Right atrium auricular region (tissue), 2 donors: ENCODE data around the gene KRT9. TPM values are rescaled to one million over a fixed set of nuclear protein-coding genes. Genes with fewer than 3 reads are reported as not detected.

Source experiments
- DNase-seq: peaks from one replicate; pipeline ENCODE4 v3.0.0-alpha.2; 2019; ENCODE audit warnings: low spot score
- H3K27ac ChIP-seq, 2 donors: fragments of 200-600 bp; sonication (generic); 1 replicate in 1 of 2; 2 replicates in 1 of 2; pipeline ENCODE4 v1.5.1; 2016 to 2019
- H3K27me3 ChIP-seq, 2 donors: fragments of 200-600 bp; sonication (generic); one replicate each; pipeline versions ENCODE4 v1.5.1 to v1.6.0; 2017 to 2019
- H3K36me3 ChIP-seq: fragments of 200-600 bp; sonication (generic); one replicate; pipeline ENCODE4 v1.5.1; 2016
- H3K4me1 ChIP-seq, 2 donors: fragments of 200-600 bp; sonication (generic); one replicate each; pipeline versions ENCODE4 v1.5.1 to v1.6.0; 2017 to 2019
- H3K4me3 ChIP-seq, 2 donors: fragments of 200-600 bp; sonication (generic); 1 replicate in 1 of 2; 2 replicates in 1 of 2; pipeline ENCODE4 v1.5.1; 2017 to 2019; ENCODE audit warnings: mild to moderate bottlenecking in 1 of 2, moderate library complexity in 1 of 2
- H3K9me3 ChIP-seq, 2 donors: fragments of 200-600 bp; sonication (generic); one replicate each; pipeline ENCODE4 v1.5.1; 2019
- total RNA-seq, 2 donors: library from RNA; depleted of rRNA; stranded (reverse); fragments of >200 nt; gene quantifications; one replicate each; pipeline ENCODE4 v1.1.0, GENCODE V29; 2016
- TF ChIP-seq, protein P1 (sequence below), 2 donors: fragments of 200-600 bp; sonication (generic); IDR thresholded peaks; one replicate each; pipeline ENCODE4 v1.5.1; 2019; ENCODE audit warnings: antibody characterized with exemption in 2 of 2

Gene KRT9
- total RNA-seq, 2 donors from 2014 or later = not detected

DNA sequence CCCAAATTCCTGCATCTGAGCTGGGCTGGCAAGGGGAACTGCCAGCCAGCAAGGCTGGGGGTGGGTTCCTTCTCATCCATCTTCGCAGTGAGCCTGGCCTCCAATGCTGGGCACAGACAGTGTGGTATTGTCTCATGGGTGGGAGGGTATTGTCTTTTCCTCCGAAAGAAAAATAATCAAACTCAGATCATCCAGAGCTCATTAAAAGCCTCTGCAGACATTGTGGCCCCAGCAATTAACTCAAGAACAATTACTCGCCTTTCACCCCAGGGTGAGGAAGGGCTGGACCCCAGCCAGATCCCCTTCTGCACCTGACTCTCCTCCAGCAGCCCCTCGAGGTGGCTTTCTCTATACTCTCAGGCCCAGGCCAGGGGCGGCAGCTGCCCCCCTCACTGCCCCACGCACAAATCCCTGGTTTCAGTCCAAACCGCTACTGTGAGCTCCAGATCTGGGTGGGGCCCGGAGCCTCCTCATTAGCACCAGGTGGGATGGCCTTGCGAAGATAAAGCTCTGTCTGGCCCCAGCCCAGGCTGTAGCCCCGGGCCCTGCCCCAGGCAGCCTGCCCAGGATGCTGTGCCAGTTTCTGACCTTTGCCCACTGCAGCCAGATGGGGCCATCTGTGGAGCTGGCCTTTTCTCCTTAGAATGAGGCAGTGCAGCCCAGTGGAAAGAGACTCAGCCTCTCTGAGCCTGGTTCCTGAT lies 50.9 kb downstream of the KRT9 start:
- H3K4me3 ChIP-seq = no peak overlapping the region
- no peak overlapping the region for H3K27ac ChIP-seq
- DNase-seq = no peak
- H3K36me3 ChIP-seq = no peaks in the 10 kb centered on the region
- no peaks in the 10 kb centered on the region for H3K27me3 ChIP-seq
- TF ChIP-seq, protein P1, sequence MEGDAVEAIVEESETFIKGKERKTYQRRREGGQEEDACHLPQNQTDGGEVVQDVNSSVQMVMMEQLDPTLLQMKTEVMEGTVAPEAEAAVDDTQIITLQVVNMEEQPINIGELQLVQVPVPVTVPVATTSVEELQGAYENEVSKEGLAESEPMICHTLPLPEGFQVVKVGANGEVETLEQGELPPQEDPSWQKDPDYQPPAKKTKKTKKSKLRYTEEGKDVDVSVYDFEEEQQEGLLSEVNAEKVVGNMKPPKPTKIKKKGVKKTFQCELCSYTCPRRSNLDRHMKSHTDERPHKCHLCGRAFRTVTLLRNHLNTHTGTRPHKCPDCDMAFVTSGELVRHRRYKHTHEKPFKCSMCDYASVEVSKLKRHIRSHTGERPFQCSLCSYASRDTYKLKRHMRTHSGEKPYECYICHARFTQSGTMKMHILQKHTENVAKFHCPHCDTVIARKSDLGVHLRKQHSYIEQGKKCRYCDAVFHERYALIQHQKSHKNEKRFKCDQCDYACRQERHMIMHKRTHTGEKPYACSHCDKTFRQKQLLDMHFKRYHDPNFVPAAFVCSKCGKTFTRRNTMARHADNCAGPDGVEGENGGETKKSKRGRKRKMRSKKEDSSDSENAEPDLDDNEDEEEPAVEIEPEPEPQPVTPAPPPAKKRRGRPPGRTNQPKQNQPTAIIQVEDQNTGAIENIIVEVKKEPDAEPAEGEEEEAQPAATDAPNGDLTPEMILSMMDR (IDR thresholded peaks at IDR 0.05) = no peak
- H3K4me1 ChIP-seq = no peaks in the 10 kb centered on the region
- no peaks in the 10 kb centered on the region for H3K9me3 ChIP-seq

DNA sequence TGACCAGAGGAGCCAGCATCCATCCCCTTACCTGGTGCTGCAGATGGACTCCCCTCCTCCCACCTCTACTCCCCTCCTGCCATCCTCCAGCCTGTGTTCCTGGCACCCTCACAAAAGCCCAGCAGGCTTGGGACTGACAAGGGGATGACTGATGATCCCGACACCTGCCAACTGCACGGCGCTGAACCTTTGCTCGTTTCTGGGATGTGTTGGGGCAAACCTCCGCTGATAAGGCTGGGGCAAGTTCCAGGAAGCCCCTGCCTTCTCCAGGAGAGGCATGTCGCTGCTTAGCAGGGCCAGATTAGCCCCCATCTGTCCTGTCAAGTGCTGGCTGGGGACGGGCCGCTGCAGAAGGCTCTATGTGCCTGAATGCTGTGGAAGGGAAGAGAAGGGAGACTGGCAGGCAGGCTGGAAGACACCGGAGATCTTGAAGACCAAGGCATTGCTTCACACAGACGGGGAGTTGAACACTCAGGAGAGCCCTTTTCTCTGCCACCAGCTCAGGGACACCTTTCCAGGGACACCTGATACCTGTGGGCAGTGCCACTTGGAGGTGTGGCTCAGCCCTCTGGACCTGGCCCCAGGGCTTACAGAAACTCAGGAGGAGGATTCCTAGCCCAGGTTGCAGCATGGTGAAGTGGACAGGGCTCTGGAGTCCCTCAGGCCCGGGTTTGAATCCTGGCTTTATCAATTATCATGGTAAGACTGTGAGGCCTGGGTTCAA lies 52.2 kb downstream of the KRT9 start:
- Histone ChIP-seq H3K4me1 (no peaks in the 10 kb centered on the region), H3K27me3 (no peaks in the 10 kb centered on the region), H3K9me3 (no peaks in the 10 kb centered on the region), H3K4me3 (no peak overlapping the region), H3K27ac (no peak overlapping the region), H3K36me3 (no peaks in the 10 kb centered on the region)
- no peak for DNase-seq
- TF ChIP-seq, protein P1 (IDR thresholded peaks at IDR 0.05) = no peak

DNA sequence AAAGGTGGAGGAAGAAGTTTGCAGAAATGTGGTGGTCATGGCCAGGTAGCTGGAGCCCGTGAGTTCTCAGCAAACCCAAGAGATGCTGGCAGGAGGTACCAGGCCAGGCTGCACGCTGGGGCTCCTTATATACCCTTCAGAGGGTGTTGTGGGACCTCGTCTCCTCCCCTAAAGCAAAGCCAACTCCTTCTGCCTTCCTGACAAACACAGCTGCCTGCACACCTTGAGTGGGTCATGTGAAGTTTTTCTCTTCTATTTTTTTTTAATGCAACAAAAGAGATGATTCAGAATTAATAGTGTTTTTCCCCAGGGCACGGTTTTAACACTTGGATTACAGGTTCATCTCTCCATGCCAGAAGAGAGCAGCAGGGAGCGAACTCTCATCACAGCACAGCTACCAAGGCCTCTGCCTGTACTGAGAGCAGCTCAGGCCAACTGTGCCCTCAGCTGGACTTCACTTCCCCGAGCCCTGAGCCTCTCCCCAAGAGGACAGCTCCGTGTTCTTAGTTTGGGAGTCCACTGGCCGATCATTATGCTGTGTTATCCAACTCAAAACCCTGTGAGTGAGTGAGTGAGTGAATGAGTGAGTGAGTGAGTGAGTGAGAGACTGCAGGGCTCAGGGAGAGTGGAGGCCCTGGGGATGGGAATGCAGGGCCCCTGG lies 52.9 kb downstream of the KRT9 start, which contains the start of gene KRT15:
Gene KRT15, minus strand, starts transcription at position 102 of the 661 bp plus-strand sequence. Its CDS starts 63 bp downstream, at position 39.
- H3K36me3 ChIP-seq = no peaks in the 10 kb centered on the region
- H3K27ac ChIP-seq = no peak within 1 kb of the TSS
- H3K27me3 ChIP-seq = no peaks in the 10 kb centered on the region
- TF ChIP-seq, protein P1 (IDR thresholded peaks at IDR 0.05) = no peak
- no peak for DNase-seq
- no peak within 1 kb of the TSS for H3K4me3 ChIP-seq
- H3K9me3 ChIP-seq = no peaks in the 10 kb centered on the region
- H3K4me1 ChIP-seq = no peaks in the 10 kb centered on the region

DNA sequence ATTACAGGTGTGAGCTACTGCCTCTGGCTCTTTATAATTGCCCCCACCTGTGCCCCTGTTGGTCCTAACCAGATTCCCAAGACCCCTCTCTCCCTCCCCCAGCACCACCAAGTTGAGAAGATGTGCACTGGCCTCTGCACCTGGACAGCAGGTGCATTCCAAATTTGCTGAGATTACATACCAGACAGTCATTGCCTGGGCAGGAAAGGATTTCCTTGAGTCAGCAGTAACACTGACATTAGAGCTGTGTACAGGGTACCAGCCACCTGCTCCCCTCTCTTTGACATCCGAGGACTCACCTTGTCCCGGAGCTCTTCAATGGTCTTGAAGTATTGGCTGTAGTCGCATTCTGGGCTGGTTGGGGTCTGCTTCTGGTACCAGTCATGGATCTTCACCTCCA lies 53.8 kb downstream of the KRT9 start:
- Histone ChIP-seq H3K4me1 (no peaks in the 10 kb centered on the region), H3K9me3 (no peaks in the 10 kb centered on the region), H3K27me3 (no peaks in the 10 kb centered on the region), H3K27ac (no peak overlapping the region), H3K36me3 (no peaks in the 10 kb centered on the region), H3K4me3 (no peak overlapping the region)
- TF ChIP-seq, protein P1 (IDR thresholded peaks at IDR 0.05) = no peak
- DNase-seq = no peak

DNA sequence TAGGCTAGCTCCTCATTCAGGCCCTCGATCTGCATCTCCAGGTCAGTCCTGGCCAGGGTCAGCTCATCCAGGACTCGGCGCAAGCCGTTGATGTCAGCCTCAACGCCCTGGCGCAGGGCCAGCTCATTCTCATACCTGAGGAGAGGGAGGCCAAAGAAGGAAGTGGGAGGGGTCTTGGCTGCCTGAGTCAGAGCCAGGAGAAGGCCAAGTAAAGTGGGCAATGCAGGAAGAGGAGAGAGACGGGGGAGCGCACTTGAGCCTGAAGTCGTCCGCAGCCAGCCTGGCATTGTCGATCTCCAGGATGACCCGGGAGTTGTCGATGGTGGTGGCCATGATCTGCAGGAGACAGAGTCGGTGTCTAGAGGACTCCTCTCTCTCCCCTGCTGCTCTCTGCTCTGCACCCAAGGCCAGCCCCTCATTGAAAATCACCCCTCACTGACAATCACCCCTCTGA lies 55.0 kb downstream of the KRT9 start:
- Histone ChIP-seq H3K27me3 (no peaks in the 10 kb centered on the region), H3K27ac (no peak overlapping the region), H3K4me3 (no peak overlapping the region), H3K9me3 (no peaks in the 10 kb centered on the region), H3K36me3 (no peaks in the 10 kb centered on the region), H3K4me1 (no peaks in the 10 kb centered on the region)
- DNase-seq = no peak
- TF ChIP-seq, protein P1 (IDR thresholded peaks at IDR 0.05) = no peak
